Spleen (tissue), 11 donors: Measurements from ENCODE around the gene LMOD1. TPM values are rescaled to one million over a fixed set of nuclear protein-coding genes. Genes with fewer than 3 reads are reported as not detected.

Experiments
- DNase-seq: peaks from one replicate; pipeline ENCODE4 v3.0.0-alpha.2; 2020
- H3K27ac ChIP-seq, 8 donors: fragments of 200-600 bp; sonication (generic) in 7 of 8; 1 replicate in 4 of 8; 2 replicates in 4 of 8; pipeline versions ENCODE4 v1.5.0 to v1.8.0; 2016 to 2021; ENCODE audit warnings: inconsistent platforms in 4 of 8, mild to moderate bottlenecking in 4 of 8, moderate library complexity in 1 of 8
- H3K27me3 ChIP-seq, 7 donors: fragments of 200-600 bp; sonication (generic) in 6 of 7; replicated peaks in 1 of 7; 1 replicate in 4 of 7; 2 replicates in 3 of 7; pipeline versions ENCODE4 v1.5.0 to v1.8.0; 2016 to 2021; ENCODE audit warnings: inconsistent platforms in 3 of 7, mild to moderate bottlenecking in 1 of 7
- H3K36me3 ChIP-seq, 6 donors: fragments of 200-600 bp; sonication (generic) in 5 of 6; 1 replicate in 4 of 6; 2 replicates in 2 of 6; pipeline versions ENCODE4 v1.5.0 to v1.8.0; 2016 to 2021; ENCODE audit warnings: inconsistent platforms in 2 of 6
- H3K4me1 ChIP-seq, 6 donors: fragments of 200-600 bp; sonication (generic) in 5 of 6; 1 replicate in 3 of 6; 2 replicates in 3 of 6; pipeline versions ENCODE4 v1.5.0 to v1.8.0; 2016 to 2021; ENCODE audit warnings: inconsistent platforms in 3 of 6
- H3K4me3 ChIP-seq, 8 donors: fragments of 200-600 bp; sonication (generic) in 7 of 8; 1 replicate in 4 of 8; 2 replicates in 4 of 8; pipeline versions ENCODE4 v1.5.0 to v1.8.0; 2016 to 2021; ENCODE audit warnings: inconsistent platforms in 4 of 8, mild to moderate bottlenecking in 4 of 8, moderate library complexity in 2 of 8
- H3K9me3 ChIP-seq, 8 donors: fragments of 200-600 bp; sonication (generic) in 7 of 8; 1 replicate in 4 of 8; 2 replicates in 4 of 8; pipeline versions ENCODE4 v1.5.0 to v1.8.0; 2016 to 2021; ENCODE audit warnings: inconsistent platforms in 4 of 8
- POLR2A ChIP-seq, 3 donors: fragments of 450-650 bp; IDR thresholded peaks; one replicate each; pipeline ENCODE4 v1.5.1; 2017; ENCODE audit warnings: antibody characterized with exemption in 3 of 3, mild to moderate bottlenecking in 1 of 3
- POLR2AphosphoS5 ChIP-seq, 3 donors: sonication (generic); formaldehyde crosslinking; IDR thresholded peaks; one replicate each; pipeline ENCODE4 v1.5.1; 2017; ENCODE audit warnings: antibody characterized with exemption in 3 of 3
- whole genome bisulfite sequencing, 5 donors: extraction: QIAGEN DNeasy Blood & Tissue Kit in 3 of 5; methylation state at CpG; one replicate each; pipeline versions ENCODE4 v1.1.5 to v1.1.7; 2013 to 2018; 5-methylcytosine and 5-hydroxymethylcytosine counted together
- intact Hi-C: fragments of 100-400 bp; cut with DNase I; formaldehyde crosslinking; loops from one replicate; pipeline ENCODE4 v1.15.0; 2023; ENCODE audit warnings: low total_unique reads
- polyA plus RNA-seq, 3 donors: library from polyadenylated mRNA; stranded (reverse); fragments of 200-250 nt; gene quantifications; one replicate each; pipeline ENCODE4 v1.2.1, GENCODE V29; 2013
- total RNA-seq, 7 donors: library from RNA; depleted of rRNA in 3 of 7; stranded (reverse); fragments of >200 nt in 3 of 7; fragmentation: NEBNext Ultra II Directional in 4 of 7; extraction: Animal tissue kit (Norgen Biotek cat#: 25700) in 4 of 7; gene quantifications; one replicate each; pipeline versions ENCODE4 v1.1.0 to v1.2.1, GENCODE V29; 2016 to 2021
- TF ChIP-seq, protein P1 (sequence below), 11 experiments: fragments of 200-600 bp in 7 of 11; fragments of 450-650 bp in 4 of 11; sonication (generic) in 4 of 11; IDR thresholded peaks in 8 of 11; conservative IDR thresholded peaks in 3 of 11; 1 replicate in 7 of 11; 2 replicates in 4 of 11; pipeline versions ENCODE4 v1.4.0 to v1.8.0; 2016 to 2021; ENCODE audit warnings: antibody characterized with exemption in 11 of 11, inconsistent platforms in 4 of 11, mild to moderate bottlenecking in 1 of 11
- donor health status: healthy with polysubstance abuse.
- donor health status: DM: no; HTN: no; CAD: no; lungs with moderate emphysema.
- donor health status: DM: no; HTN: no; CAD: no.
- donor health status: Bipolar disorder and iron deficiency.
- donor health status: healthy.
- donor health status: DM: no; HTN: no; CAD: no.
- donor health status: DM: yes; HTN: yes; CAD: no.

The LMOD1 gene
- total and polyA plus RNA-seq, 10 donors = 4.2 to 21.0 (median 11.2) TPM

DNA sequence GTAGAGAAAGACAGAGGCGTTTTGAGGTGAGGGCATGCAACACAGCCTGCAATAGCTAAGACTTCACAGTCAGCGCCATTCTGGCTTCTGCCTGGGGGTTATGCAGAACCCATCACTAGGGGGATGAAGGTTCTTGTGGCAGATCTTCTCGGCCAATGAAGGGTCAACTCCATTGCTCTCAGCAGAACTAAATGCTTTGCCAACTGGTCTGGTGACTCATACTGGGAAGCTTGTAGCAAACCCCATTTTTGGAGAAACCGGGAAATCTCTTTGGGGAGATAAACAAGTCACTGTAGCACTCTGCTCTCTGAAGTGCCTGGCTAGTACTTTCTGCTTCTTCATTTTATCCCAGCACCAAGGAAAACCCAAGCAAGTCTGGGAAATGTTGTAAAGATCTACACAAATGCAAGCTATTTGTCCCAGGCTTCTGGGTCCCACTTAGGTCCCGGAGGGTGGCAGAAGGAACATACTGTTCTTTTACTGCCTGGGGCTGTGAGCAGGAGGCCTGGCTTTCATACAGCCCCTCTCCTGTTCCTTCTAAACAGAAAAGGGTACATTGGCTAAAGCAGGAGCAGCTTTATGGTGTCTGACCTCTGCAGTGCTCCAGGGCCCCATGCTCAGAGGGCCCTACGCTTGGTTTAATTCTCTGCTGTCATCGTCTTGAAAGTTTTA, 28.9 kb downstream of the LMOD1 start:
- Histone ChIP-seq H3K27me3 (peaks cover 0 to 4% (median 0%) of the 10 kb centered on the region in 7 donors), H3K9me3 (no peaks in the 10 kb centered on the region), H3K36me3 (no peaks in the 10 kb centered on the region), H3K27ac (peak overlapping the region in 5 of 8 donors; percentile 2 to 54 (median 53)), H3K4me3 (no peak overlapping the region), H3K4me1 (peaks cover 0 to 12% (median 1%) of the 10 kb centered on the region in 6 donors)
- TF ChIP-seq POLR2A (IDR thresholded peaks at IDR 0.05) (no peak), POLR2AphosphoS5 (IDR thresholded peaks at IDR 0.05) (no peak)
- TF ChIP-seq, protein P1, sequence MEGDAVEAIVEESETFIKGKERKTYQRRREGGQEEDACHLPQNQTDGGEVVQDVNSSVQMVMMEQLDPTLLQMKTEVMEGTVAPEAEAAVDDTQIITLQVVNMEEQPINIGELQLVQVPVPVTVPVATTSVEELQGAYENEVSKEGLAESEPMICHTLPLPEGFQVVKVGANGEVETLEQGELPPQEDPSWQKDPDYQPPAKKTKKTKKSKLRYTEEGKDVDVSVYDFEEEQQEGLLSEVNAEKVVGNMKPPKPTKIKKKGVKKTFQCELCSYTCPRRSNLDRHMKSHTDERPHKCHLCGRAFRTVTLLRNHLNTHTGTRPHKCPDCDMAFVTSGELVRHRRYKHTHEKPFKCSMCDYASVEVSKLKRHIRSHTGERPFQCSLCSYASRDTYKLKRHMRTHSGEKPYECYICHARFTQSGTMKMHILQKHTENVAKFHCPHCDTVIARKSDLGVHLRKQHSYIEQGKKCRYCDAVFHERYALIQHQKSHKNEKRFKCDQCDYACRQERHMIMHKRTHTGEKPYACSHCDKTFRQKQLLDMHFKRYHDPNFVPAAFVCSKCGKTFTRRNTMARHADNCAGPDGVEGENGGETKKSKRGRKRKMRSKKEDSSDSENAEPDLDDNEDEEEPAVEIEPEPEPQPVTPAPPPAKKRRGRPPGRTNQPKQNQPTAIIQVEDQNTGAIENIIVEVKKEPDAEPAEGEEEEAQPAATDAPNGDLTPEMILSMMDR (IDR thresholded peaks at IDR 0.05 in 8 of 11, conservative IDR thresholded peaks at IDR 0.05 in 3 of 11) = no peak
- DNase-seq = no peak
- WGBS, 5 donors = 73 to 89% (median 87%) methylated on average over 7 of the region's 7 CpGs
- intact Hi-C loops = no loop called here

DNA sequence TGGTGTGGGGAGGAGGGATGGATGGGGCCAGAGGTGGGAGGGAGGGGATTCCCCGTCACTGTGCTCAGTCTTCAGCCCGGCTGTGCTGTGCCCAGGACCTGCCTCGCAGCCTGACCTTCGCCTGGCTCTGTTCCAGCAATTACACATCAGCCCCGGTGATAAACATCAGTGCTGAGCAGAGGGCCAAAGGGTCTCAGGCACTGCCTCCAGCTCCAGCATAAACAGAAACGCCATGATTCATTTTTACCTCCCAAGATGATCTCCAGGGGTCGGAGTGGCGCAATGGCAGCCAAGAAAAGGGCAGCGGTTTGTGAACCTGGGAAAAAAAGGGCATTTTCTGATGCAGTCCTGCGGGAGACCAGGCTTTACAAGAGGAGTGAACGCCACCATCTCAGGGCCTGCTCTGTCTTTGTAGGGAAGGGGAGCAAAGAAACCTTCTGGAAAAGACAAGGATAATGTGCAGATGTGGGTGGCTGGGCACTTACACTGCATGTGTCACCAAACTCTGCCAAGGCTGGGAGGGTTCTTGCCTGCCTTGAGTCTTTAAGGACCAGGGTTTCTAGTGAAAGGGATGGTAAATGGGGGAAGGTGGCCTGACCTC, 29.6 kb downstream of the LMOD1 start:
- 30 to 51% (median 47%) methylated on average over 11 of the region's 11 CpGs for WGBS, 5 donors
- peaks cover 0 to 4% (median 0%) of the 10 kb centered on the region in 7 donors for H3K27me3 ChIP-seq
- no peak overlapping the region for H3K4me3 ChIP-seq
- no peaks in the 10 kb centered on the region for H3K9me3 ChIP-seq
- no peaks in the 10 kb centered on the region for H3K36me3 ChIP-seq
- no peak for DNase-seq
- H3K27ac ChIP-seq = peak overlapping the region in 4 of 8 donors; percentile 50 to 54 (median 54)
- H3K4me1 ChIP-seq = peaks cover 0 to 12% (median 1%) of the 10 kb centered on the region in 6 donors
- TF ChIP-seq POLR2AphosphoS5 (IDR thresholded peaks at IDR 0.05) (peak; percentile 26 to 60 (median 51)), POLR2A (IDR thresholded peaks at IDR 0.05) (no peak)
- intact Hi-C loops = no loop called here

DNA sequence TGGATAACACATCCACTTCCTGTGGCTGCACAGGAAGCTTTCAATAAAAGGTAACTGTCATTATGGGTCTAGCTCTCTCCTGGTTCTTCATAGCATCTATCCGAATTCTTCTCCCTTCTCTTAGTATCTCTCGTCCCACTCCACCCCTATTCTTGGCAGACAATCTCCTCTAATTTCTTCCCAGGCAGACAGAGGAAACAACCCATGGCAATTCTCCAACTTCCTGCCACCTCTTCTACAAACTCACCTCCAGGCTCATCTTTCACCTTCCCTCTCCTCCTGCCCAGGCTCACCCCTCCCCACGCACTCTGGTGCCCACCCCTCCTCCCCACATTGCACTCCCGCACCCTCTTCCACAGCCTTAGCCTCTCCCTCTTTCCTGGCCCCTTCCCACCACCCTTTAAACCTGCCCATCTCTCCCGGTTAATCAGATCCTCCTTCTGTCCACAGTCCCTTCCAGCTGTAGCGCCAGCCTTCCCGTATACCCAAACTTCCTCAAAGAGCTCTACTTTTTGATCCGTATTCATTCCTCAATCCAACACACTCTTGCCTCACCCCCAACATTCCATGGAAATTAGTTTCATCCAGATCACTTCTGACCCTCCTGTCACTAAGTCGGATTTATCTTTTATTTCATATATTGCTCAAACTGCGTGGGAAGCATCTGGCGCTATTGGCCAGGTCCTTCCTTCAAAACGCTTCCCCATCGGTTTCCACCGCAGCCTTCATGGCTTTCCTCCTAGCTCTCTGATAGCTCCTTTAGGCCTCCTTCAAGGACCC, 31.7 kb downstream of the LMOD1 start:
- no peak overlapping the region for H3K4me3 ChIP-seq
- H3K27ac ChIP-seq = no peak overlapping the region
- peaks cover 0 to 4% (median 0%) of the 10 kb centered on the region in 7 donors for H3K27me3 ChIP-seq
- DNase-seq = no peak
- WGBS, 5 donors = 77 to 87% (median 79%) methylated on average over 13 to 14 of the region's 14 CpGs
- peaks cover 0 to 12% (median 1%) of the 10 kb centered on the region in 6 donors for H3K4me1 ChIP-seq
- H3K9me3 ChIP-seq = no peaks in the 10 kb centered on the region
- intact Hi-C loops = no loop called here
- TF ChIP-seq POLR2A (IDR thresholded peaks at IDR 0.05) (no peak), POLR2AphosphoS5 (IDR thresholded peaks at IDR 0.05) (no peak)
- TF ChIP-seq, protein P1 (IDR thresholded peaks at IDR 0.05 in 8 of 11, conservative IDR thresholded peaks at IDR 0.05 in 3 of 11) = no peak
- no peaks in the 10 kb centered on the region for H3K36me3 ChIP-seq

DNA sequence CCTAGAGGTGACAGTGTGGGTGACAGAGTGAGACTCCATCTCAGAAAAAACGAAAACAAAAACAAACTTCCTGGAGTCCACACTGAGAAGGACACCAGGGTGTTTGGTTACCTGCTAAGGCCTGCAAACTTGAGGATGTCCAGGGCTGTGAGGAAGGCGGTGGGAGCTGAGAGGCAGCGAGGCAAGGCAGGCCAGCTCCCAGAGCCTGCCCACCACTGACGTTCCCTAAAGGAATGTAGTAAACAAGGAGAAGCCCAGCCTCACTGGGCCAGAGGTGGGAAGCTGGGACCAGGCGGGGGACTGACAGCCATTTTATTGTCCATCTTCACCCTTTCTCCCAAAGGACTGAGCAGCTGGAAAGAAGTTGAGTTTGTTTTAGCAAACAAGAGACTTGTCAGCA, 33.5 kb downstream of the LMOD1 start:
- Histone ChIP-seq H3K27ac (peak overlapping the region in 1 of 8 donors; percentile 22), H3K4me1 (peaks cover 0 to 12% (median 1%) of the 10 kb centered on the region in 6 donors), H3K9me3 (no peaks in the 10 kb centered on the region), H3K4me3 (no peak overlapping the region), H3K27me3 (peaks cover 0 to 4% (median 0%) of the 10 kb centered on the region in 7 donors), H3K36me3 (no peaks in the 10 kb centered on the region)
- intact Hi-C loops = no loop called here
- 63 to 85% (median 80%) methylated on average over 5 of the region's 5 CpGs for WGBS, 5 donors
- TF ChIP-seq, protein P1 (IDR thresholded peaks at IDR 0.05 in 8 of 11, conservative IDR thresholded peaks at IDR 0.05 in 3 of 11) = no peak
- TF ChIP-seq POLR2AphosphoS5 (IDR thresholded peaks at IDR 0.05) (peak in 1 of 3 donors; percentile 22), POLR2A (IDR thresholded peaks at IDR 0.05) (no peak)
- no peak for DNase-seq
